Stimulated activated effector memory CD8-positive, alpha-beta T cell treated with anti-CD3 and anti-CD28 coated beads, Interleukin-12 subunit alpha, Interleukin-12 subunit beta, amount 100 ng/mL, for 72 hours (primary cell): ENCODE data around the gene RPS21.
"Not testable (repeated sequence)": the region's sequence is repeated elsewhere in the genome, so short reads cannot be mapped to it uniquely, and the experiment has no call there.

Source experiments
- ATAC-seq: fragments of 150-1000 bp; cut with Tn5 transposase; 2 replicates; pipeline ENCODE4 v1.10.0; 2021
- DNase-seq, 2 donors: peaks; one replicate each; pipeline ENCODE4 v3.0.0; 2021 to 2022; ENCODE audit warnings: low spot score in 2 of 2
- H3K27ac Mint-ChIP-seq: one replicate; pipeline ENCODE4 v1.8.0; 2022; ENCODE audit warnings: mild to moderate bottlenecking, mixed read lengths
- H3K36me3 Mint-ChIP-seq: one replicate; pipeline ENCODE4 v1.8.0; 2022; ENCODE audit warnings: mild to moderate bottlenecking, mixed read lengths
- H3K4me1 Mint-ChIP-seq: one replicate; pipeline ENCODE4 v1.8.0; 2022; ENCODE audit warnings: mixed read lengths
- H3K4me3 Mint-ChIP-seq: one replicate; pipeline ENCODE4 v1.8.0; 2022; ENCODE audit warnings: mild to moderate bottlenecking, mixed read lengths
- H3K9me3 Mint-ChIP-seq: one replicate; pipeline ENCODE4 v1.8.0; 2022; ENCODE audit warnings: mixed read lengths

The RPS21 gene

GRCh38 chr20:62425281-62426058 is 38.6 kb downstream of the RPS21 start:
- Mint-ChIP-seq H3K9me3 (no peaks in the 10 kb centered on the region), H3K27ac (no peak overlapping the region), H3K4me1 (no peaks in the 10 kb centered on the region), H3K4me3 (no peak overlapping the region), H3K36me3 (no peaks in the 10 kb centered on the region)
- ATAC-seq = no peak
- no peak for DNase-seq

- ATAC-seq, H3K27ac Mint-ChIP-seq, H3K36me3 Mint-ChIP-seq, DNase-seq, H3K4me3 Mint-ChIP-seq, H3K4me1 Mint-ChIP-seq, H3K9me3 Mint-ChIP-seq: not testable (repeated sequence)
These were observed 39.1 kb downstream of the RPS21 start for GRCh38 chr20:62426059-62426348.

- no peaks in the 10 kb centered on the region for H3K4me1 Mint-ChIP-seq
- DNase-seq (no peak), ATAC-seq (no peak)
- H3K36me3 Mint-ChIP-seq = no peaks in the 10 kb centered on the region
- H3K9me3 Mint-ChIP-seq = no peaks in the 10 kb centered on the region
- H3K27ac Mint-ChIP-seq = no peak overlapping the region
- no peak overlapping the region for H3K4me3 Mint-ChIP-seq
These were observed 39.8 kb downstream of the RPS21 start for GRCh38 chr20:62426699-62427131.

GRCh38 chr20:62427172-62428001 is 40.5 kb downstream of the RPS21 start, which contains the start of gene RBBP8NL:
Gene RBBP8NL (minus strand): TSS chr20:62427539. CDS start chr20:62419647, 7,892 bp downstream.
- H3K4me3 Mint-ChIP-seq = no peak within 1 kb of the TSS
- ATAC-seq (no peak), DNase-seq (no peak)
- no peaks in the 10 kb centered on the region for H3K4me1 Mint-ChIP-seq
- H3K9me3 Mint-ChIP-seq = no peaks in the 10 kb centered on the region
- no peaks in the 10 kb centered on the region for H3K36me3 Mint-ChIP-seq
- no peak within 1 kb of the TSS for H3K27ac Mint-ChIP-seq

- H3K27ac Mint-ChIP-seq = no peak overlapping the region
- no peaks in the 10 kb centered on the region for H3K36me3 Mint-ChIP-seq
- ATAC-seq (no peak), DNase-seq (no peak)
- no peaks in the 10 kb centered on the region for H3K9me3 Mint-ChIP-seq
- no peak overlapping the region for H3K4me3 Mint-ChIP-seq
- H3K4me1 Mint-ChIP-seq = no peaks in the 10 kb centered on the region
These were observed 41.1 kb downstream of the RPS21 start for GRCh38 chr20:62428002-62428372.

GRCh38 chr20:62428396-62429295 is 41.7 kb downstream of the RPS21 start:
- Mint-ChIP-seq H3K27ac (no peak overlapping the region), H3K9me3 (no peaks in the 10 kb centered on the region), H3K36me3 (no peaks in the 10 kb centered on the region), H3K4me1 (no peaks in the 10 kb centered on the region), H3K4me3 (no peak overlapping the region)
- DNase-seq (no peak), ATAC-seq (no peak)

GRCh38 chr20:62429455-62430310 is 42.8 kb downstream of the RPS21 start:
- Mint-ChIP-seq H3K36me3 (no peaks in the 10 kb centered on the region), H3K9me3 (no peaks in the 10 kb centered on the region), H3K4me3 (no peak overlapping the region), H3K27ac (no peak overlapping the region), H3K4me1 (no peaks in the 10 kb centered on the region)
- DNase-seq = no peak
- ATAC-seq = no peak

- no peaks in the 10 kb centered on the region for H3K36me3 Mint-ChIP-seq
- H3K4me1 Mint-ChIP-seq = no peaks in the 10 kb centered on the region
- no peaks in the 10 kb centered on the region for H3K9me3 Mint-ChIP-seq
- H3K4me3 Mint-ChIP-seq = no peak overlapping the region
- H3K27ac Mint-ChIP-seq = no peak overlapping the region
- no peak for DNase-seq
- ATAC-seq = no peak
These were observed 43.5 kb downstream of the RPS21 start for GRCh38 chr20:62430311-62430853.

GRCh38 chr20:62430866-62431447 is 44.1 kb downstream of the RPS21 start:
- Mint-ChIP-seq H3K9me3 (no peaks in the 10 kb centered on the region), H3K27ac (no peak overlapping the region), H3K36me3 (no peaks in the 10 kb centered on the region), H3K4me3 (no peak overlapping the region), H3K4me1 (no peaks in the 10 kb centered on the region)
- ATAC-seq (no peak), DNase-seq (no peak)

GRCh38 chr20:62433658-62434497 is 47.0 kb downstream of the RPS21 start:
- ATAC-seq (no peak), DNase-seq (no peak)
- Mint-ChIP-seq H3K9me3 (no peaks in the 10 kb centered on the region), H3K4me3 (no peak overlapping the region), H3K27ac (no peak overlapping the region), H3K36me3 (no peaks in the 10 kb centered on the region), H3K4me1 (no peaks in the 10 kb centered on the region)

- no peaks in the 10 kb centered on the region for H3K9me3 Mint-ChIP-seq
- H3K4me3 Mint-ChIP-seq = no peak overlapping the region
- no peak overlapping the region for H3K27ac Mint-ChIP-seq
- DNase-seq = no peak
- ATAC-seq = no peak
- H3K36me3 Mint-ChIP-seq = no peaks in the 10 kb centered on the region
- H3K4me1 Mint-ChIP-seq = no peaks in the 10 kb centered on the region
These were observed 49.8 kb downstream of the RPS21 start for GRCh38 chr20:62436692-62437091.

GRCh38 chr20:62437496-62437895 is 50.6 kb downstream of the RPS21 start:
- H3K36me3 Mint-ChIP-seq = no peaks in the 10 kb centered on the region
- no peak overlapping the region for H3K27ac Mint-ChIP-seq
- no peak for ATAC-seq
- no peak overlapping the region for H3K4me3 Mint-ChIP-seq
- no peaks in the 10 kb centered on the region for H3K9me3 Mint-ChIP-seq
- no peaks in the 10 kb centered on the region for H3K4me1 Mint-ChIP-seq
- no peak for DNase-seq

- Mint-ChIP-seq H3K27ac (no peak overlapping the region), H3K4me3 (no peak overlapping the region), H3K9me3 (no peaks in the 10 kb centered on the region), H3K36me3 (no peaks in the 10 kb centered on the region), H3K4me1 (no peaks in the 10 kb centered on the region)
- no peak for DNase-seq
- no peak for ATAC-seq
These were observed 51.0 kb downstream of the RPS21 start for GRCh38 chr20:62437927-62438326.
